Left kidney (tissue), 8 donors: ENCODE data around the gene ARHGAP21. TPM values are rescaled to one million over a fixed set of nuclear protein-coding genes. Genes with fewer than 3 reads are reported as not detected.
A peak's percentile ranks its signal among the peaks of the same experiment; 100 is the strongest.
"Not testable (repeated sequence)": the region's sequence is repeated elsewhere in the genome, so short reads cannot be mapped to it uniquely, and the experiment has no call there.

Source experiments
- DNase-seq: peaks from one replicate; pipeline ENCODE4 v3.0.0-alpha.2; 2013
- long read RNA-seq, 8 donors: transcript quantifications; one replicate each; lab custom pipeline, GENCODE V29; 2026
- polyA plus RNA-seq: library from polyadenylated mRNA; unstranded; fragments of 120-200 nt; gene quantifications from one replicate; pipeline ENCODE4 v1.2.1, GENCODE V29; 2013; ENCODE audit not compliant: insufficient read length

ARHGAP21 gene
- polyA plus RNA-seq: 107 TPM
- long read RNA-seq, donor 1, partial matches to known transcripts: 5 of 6 reads
- long read RNA-seq, donor 1, other reads (novel, unspliced or antisense): 0 of 6 reads
- long read RNA-seq, donor 2, partial matches to known transcripts: 0 of 1 reads
- long read RNA-seq, donor 2, other reads (novel, unspliced or antisense): 0 of 1 reads
- long read RNA-seq, donor 3, partial matches to known transcripts: 0 of 2 reads
- long read RNA-seq, donor 3, other reads (novel, unspliced or antisense): 0 of 2 reads
- long read RNA-seq, donor 4, partial matches to known transcripts: 0 of 1 reads
- long read RNA-seq, donor 4, other reads (novel, unspliced or antisense): 0 of 1 reads
- long read RNA-seq, donor 5, partial matches to known transcripts: 0 of 1 reads
- long read RNA-seq, donor 5, other reads (novel, unspliced or antisense): 0 of 1 reads
- long read RNA-seq, donor 6: 0 reads
- long read RNA-seq, donor 7, partial matches to known transcripts: 0 of 2 reads
- long read RNA-seq, donor 7, other reads (novel, unspliced or antisense): 0 of 2 reads
- long read RNA-seq, donor 8, partial matches to known transcripts: 0 of 1 reads
- long read RNA-seq, donor 8, other reads (novel, unspliced or antisense): 0 of 1 reads

DNA sequence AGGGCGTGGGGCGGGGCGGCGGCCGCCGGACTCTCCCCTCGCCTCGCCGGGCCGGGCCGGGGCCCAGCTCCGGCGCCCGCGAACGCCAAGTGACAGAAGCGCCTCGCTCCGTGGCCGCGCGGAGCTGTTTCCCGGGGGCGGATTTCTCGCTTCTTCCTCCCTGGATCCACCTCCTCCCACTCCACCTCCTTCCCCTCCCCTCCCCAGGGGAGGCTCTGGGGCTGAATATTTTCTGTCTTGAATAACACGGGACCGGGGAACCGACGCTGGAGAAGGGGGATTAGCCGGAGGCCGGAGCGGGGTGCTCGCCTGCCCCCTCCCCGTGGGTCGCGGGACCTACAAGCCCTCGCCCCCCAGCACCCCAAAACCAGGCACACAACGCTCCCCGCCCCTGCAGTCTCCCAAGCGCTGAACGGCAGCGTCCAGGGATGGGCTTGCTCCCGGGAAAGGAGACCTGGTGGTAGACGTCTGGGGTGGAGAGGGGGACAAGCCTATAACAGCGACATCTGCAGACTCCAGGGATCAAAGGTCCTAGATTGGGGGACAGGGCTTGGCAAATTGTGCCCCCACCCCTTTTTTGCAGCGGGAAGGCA lies at the start of gene ARHGAP21:
ARHGAP21 (minus strand) TSS at position 100 of the 593 bp plus-strand sequence. CDS start 1,988 bp downstream, outside the sequence.
- peak; percentile 62 for DNase-seq

DNA sequence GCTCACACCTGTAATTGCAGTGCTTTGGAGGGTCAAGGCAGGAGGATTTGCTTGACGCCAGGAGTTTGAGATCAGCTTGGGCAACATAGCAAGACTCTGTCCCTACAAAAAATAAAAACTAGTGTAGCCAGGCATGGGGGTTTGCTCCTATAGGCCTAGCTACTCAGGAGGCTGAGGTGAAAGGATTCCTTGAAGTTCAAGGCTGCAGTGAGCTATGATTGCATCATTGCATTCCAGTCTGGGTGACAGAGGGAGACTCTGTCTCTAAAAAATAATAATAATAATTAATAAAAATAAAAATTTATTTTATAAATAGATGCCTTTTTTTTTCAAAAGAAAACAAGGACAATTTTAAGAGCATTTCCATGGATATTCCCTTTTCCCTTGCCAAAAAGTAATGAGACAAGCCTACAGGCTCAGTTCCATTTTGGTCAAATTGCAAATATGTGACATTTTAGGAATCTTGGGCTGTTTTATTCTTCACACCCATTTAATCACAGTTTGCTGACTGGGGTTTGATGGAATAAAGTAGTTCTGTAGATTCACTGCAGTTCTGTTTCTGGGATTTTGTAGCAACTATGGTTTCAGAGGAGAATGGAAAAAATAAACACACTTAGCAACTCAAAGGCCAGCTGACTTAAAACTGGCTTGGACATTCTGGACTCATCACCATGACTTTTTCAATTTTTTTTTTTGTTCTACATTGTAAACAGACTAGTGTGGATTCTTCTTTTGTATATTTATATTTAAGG lies 48.4 kb upstream of the ARHGAP21 start:
- DNase-seq: no peak

DNA sequence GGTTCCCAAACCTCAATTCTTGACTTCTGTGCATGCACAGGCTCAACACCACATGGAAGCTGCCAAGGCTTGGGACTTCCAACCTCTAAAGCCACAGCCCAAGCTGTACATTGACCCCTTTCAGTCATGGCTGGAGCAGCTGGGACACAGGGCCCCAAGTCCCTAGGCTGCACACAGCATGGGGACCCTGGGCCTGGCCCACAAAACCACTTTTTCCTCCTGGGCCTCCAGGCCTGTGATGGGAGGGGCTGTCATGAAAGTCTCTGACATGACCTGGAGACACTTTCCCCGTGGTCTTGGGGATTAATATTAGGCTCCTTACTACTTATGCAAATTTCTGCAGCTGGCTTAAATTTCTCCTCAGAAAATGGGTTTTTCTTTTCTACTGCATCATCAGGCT lies 41.3 kb upstream of the ARHGAP21 start:
- not testable (repeated sequence) for DNase-seq

DNA sequence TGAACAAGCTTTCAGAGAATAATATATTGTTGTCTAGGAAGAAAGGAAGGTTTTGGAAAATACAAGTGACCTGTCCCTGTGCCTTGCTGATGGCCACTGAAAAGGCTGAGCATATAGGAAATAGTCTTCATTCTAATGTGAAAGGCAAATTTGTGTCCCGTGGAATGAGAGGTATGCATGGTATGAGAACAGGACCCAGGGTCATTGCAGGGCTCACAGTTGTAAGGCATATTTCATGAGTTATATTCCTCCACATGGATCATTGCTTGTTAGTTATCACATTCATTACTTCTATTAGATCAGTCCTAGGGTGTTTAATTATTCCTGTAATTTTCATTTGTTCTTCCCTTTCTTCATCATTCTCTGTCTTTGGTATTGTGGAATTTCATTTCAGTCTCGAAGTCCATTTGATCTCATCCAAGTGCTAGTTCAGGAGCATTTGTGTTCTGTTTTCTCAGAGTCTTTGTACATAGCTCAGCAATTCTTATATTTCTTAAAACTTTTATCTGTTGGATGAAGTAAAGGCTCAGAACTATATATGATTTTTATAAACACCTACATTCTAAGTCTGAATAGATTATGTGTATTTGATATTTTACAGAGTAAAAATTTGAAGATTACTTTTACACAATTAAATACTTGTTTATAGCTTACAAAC lies 39.4 kb upstream of the ARHGAP21 start:
- peak; percentile 12 for DNase-seq

DNA sequence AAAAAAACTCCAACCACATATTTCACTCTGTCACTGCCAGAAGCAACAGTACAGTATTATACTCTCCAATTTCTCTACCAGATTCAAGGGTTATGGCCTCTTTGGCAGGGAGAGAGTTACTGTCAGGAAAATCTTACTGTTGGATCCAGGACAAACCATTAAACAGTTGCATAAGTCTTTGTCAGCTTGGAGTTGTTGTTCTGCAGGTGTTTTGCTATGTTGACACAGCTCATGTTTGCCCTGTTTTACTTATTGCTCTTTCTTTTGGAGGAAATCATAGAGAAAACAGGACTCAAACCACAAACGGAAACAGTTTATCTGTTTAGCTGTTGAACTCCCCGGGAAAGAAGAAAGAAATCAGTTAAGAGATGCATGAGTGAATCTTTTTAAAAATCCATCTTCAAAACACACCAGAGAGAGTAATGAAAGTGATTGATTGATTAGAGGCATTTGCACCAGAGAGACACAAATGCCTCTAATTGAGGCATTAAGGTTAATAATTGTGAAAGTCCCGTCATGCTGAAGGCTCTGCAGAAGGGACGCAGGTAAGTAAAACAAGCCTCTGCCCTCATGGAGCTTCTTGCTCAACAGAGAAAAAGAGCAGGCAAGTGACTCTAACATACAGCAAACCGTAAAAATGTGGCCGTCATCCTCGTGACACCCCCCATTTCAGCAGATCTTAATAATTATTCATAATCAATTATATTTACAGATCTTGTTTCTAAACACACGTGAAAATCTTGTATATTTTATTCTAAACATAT lies 38.7 kb upstream of the ARHGAP21 start:
- DNase-seq: no peak

DNA sequence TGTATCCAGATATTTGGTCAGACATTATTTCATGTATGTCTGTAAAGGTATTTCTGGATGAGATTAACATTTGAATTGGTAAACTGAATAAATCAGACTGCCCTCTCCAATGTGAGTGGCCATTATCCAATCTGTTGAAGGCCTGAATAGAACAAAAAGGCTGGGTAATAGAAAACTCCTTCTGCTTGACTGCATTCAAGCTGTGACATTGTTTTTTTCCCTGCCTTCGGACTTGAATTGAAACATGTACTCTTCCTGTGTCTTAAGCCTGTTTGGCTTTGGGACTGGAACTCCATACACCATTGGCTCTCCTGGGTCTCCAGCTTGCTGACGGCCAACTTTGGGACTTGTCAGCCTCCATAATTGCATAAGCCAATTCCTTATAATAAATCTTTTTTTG lies 36.0 kb upstream of the ARHGAP21 start:
- no peak for DNase-seq

DNA sequence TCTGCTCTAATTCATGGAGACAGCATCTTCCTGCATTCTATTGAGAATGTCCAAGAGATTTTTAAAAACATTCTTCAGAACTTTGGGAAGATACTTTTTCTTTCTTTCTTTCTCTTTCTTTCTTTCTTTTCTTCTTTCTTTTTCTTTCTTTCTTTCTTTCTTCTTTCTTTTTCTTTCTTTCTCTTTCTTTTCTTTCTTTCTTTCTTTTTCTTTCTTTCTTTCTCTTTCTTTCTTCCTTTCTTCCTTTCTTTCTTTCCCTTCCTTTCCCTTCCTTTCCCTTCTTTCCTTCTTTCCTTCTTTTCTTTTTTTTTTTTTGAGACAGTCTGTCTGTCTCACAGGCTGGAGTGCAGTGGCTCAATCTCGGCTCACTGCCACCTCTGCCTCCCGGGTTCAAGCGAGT lies 34.6 kb upstream of the ARHGAP21 start:
- DNase-seq: not testable (repeated sequence)

DNA sequence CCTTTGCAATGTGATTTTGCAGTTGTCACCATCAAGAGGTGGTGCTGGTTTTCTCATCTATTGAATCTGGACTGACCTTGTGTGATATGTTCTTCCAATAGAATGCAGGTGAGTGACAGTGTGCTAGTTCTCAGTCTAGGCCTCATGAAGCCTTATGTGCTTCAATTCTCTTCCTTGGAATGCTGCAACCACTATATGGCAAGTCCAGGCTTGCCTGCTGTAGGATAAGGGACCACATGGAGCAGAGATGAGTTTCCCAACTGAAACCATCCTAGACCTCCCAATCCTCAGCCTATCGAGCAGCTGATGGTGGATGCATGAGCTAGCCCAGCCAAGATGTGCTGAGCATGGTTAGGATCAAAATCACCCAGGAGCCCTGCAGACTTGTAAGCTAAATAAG lies 32.6 kb upstream of the ARHGAP21 start:
- no peak for DNase-seq

DNA sequence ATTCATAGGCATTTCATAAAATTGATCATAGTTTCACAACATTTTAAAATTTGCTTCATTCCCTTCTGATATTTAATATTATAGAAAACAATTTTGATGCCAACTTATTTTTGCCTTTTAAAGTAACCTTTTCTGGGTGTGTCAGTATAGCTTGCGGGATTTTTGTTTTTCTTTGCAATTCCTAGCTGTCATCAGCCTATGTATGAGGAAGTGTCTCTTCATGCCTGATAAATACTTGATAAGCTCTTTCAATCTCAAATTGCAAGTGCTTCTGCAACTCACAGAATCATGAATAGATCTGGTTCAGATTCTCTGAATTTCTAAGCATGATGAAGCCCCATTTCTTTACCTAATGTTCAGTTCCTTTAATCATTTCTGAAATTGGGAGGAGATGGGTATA lies 28.0 kb upstream of the ARHGAP21 start:
- DNase-seq: no peak

DNA sequence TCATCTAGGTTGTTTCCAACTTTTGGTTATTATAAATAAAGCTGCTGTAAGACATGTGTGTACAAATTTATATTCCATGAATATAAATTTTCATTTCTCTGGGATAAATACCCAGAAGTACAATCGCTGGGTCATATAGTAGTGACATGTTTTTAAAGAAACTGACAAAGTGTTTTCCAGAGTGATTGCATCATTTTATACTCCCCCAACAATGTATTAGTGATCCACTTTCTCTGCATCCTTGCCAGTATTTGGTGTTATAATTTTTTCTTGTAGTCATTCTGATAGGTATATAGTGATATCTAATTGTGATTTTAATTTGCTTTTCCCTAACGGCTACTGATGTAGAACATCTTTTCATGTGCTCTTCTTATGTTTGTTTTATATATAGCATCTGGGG lies 27.0 kb upstream of the ARHGAP21 start:
- no peak for DNase-seq

DNA sequence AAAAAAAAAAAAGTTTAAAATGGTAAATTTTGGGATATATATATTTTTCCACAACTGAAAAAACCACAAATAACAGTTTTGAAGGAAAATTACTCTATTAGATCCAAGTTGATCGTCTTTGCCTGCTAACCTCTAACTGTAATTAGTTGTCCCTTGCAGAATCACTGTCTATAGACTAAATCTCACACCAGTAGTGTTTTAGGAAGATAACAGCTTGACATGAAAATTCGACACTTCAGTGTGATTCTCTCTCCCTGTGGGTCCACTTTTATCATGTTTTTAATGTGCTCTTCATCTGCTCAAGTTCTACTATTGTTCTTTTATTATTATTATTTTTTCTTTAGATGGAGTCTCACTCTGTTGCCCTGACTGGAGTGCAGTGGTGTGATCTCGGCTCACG lies 24.5 kb upstream of the ARHGAP21 start:
- no peak for DNase-seq

DNA sequence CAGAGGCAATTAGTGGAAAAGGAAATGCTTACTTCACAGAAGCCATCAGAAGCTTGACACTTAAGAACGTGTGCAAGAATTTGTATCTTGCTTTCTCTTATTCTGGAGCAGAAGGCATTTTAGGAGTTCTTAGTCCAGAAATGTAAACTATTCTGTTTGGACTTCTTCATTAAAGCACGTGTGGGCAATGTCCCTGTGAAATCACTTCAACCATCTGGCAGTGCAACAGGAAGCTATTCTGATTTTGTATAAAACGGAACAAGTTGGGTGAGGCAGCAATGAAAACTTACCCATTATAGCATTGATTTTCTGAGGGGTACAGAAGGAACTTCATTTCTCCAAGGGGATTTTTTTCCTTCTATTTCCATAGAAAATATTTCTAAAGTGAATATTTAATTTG lies 21.3 kb upstream of the ARHGAP21 start:
- no peak for DNase-seq

DNA sequence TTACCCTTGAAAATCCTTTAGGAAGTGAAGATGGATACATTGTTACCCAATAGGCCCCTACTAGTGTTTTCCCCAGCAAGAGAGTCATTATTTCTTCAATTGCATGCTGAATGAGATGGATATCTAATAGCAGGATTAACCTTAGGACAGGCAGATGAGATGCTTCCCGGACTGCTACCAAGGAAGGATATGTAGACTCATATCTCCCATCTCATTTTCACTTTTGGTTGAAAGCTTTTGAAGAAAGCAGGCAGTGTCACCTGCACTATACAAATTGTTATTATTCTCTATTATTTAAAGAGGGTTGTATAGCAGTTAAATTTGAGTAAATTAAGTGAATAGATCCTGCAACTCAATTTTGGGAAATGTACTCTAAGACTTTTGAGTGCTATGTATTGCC lies 17.0 kb upstream of the ARHGAP21 start:
- DNase-seq: no peak

DNA sequence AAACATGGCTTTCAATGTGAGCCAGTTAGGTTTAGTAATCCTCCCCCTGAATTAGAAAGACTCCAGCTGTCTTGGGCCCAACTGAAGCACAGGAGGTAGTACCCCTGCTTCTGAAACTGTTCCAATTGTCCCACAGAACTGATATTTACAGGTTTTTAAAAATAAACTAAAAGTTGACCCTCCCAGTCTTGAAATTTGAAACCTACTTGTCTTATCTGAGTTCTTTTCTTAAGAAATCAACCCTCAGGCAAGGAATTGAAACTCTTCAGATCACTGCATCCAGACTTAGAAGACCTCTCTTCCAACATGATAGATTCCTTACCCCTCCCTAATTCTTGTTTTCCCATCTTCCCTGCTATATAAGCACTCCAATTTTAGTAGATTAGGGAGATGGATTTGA lies 13.3 kb upstream of the ARHGAP21 start:
- DNase-seq: no peak

DNA sequence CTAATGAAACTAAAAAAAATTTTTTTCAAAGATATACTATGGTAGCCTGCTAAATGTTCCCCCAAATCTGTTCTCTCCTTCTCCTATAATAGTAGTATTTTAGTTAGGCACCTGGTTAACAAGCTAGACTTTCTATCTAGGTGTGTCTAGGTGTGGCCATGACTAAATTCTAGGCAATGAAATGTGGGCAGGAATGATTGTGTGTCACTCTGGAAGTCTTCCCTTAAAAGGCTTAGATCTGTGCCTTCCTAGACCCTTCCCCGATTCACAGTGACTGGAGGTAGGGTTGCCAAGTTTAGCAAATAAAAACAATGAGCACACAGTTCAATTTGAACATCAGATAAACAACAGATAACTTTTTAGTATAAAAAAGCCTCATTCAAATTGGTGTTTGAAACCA lies 8.3 kb upstream of the ARHGAP21 start:
- DNase-seq: no peak

DNA sequence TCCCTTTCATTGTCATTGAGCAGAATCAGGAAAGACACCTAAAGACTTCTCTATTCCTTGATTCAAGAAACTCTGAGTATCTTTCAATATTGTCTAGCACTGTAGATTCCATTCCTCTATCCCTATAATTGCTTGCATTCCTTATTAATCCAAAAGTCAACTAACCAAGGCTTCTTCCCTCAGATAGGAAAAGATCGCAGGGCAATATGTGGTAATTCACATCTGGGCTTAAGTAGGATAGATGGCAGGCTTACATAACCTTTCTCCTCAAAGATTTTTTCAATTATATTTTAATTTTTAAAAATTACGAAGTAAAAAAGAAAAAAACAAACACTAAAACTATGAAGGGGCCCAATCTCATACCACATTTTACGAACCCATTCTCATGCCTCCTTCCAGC lies 7.1 kb upstream of the ARHGAP21 start:
- DNase-seq: no peak

DNA sequence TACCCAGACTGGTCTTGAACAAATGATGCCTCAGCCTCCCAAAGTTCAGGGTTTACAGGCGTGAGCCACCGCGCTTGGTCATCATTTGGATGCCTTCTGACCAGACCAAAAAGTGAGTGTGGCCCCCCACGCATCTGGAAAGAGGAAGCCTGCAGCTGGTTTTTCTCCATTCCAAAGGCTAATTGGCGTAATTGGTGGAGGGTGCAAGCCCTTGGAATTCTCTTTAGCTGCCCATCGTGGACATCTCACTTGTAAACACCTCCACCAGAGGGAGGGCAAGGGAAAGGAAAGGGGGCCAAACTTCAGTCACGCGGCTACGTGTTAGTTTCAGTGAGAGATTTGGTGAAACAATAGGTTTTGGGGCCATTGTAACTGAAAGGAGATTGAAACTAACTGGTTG lies 4.1 kb upstream of the ARHGAP21 start:
- DNase-seq: no peak

DNA sequence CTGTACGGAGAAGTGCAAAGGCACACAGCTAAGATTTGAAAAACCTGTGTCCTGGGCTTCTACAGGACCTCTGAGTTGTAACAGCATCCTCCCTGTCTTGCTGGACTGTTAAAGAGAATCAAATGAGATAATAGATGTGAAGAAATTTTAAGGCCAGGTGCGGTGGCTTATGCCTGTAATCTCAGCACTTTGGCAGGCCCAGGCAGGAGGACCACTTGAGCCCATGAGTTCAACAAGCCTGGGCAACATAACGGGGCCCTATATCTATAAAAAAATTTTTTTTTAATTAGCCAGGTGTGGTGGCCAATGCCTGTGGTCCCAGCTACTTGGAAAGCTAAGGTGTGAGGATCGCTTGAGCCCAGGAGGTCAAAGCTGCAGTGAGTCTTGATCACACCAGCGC lies 2.9 kb upstream of the ARHGAP21 start:
- no peak for DNase-seq

DNA sequence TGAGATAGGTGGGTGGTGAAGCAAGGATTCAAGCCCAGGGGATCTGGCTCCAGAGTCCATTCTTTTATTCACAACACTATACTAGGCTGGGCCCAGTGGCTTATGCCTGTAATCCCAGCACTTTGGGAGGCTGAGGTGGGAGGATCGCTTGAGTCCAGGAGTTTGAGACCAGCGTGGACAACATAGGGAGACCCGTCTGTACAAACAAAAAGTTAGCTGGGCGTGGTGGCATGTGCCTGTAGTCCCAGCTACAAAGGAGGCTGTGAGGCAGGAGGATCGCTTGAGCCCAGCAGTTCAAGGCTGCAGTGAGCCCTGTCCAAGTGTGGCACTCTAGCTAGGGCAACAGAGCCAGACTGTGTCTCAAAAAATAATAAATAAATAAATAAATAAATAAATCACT lies 2.3 kb upstream of the ARHGAP21 start:
- DNase-seq: not testable (repeated sequence)

DNA sequence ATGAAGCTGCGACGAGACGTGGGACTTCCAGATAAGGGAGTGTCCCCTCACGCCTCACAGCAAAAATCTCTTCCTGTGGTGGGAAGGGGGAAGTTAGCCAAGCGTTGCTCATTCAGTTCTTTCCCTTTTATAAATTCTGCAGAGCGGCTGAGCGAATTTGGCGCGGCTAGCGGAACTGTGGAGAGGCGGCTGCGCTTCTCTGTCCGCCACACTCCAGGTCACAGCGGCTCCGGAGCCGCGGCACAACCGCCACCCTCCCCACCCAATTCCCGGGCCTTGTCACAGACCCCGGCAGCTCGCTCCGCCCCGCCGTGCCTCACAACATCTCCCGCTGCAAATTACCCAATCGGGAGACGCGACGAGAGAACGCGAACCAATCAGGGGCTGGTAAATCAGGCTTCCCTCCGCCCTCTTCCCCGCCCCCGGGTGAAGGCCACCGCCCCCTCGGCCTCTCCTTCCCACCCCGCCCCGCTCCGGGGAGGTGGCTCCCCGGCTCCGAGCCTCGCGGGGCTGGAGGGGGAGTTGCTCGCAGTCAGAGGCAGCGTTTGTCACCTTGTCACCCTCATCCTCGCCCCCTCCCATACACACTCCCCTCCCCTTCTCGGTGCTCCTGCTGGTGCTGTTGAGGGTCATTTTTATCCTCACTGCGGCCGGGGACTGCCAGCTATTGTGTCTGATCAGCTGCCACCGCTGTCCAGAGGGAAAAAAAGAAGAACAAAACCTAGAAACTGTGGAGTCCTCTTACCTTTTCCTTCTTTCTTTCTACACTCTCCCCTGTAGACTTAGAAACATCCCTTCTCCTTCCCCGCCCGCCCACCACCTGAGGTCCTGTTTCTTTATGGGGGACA lies 918 bp upstream of the ARHGAP21 start:
- DNase-seq: peak; percentile 98
